GM19467 (cell line): ENCODE results near the gene ANKRD49.
"Not testable (repeated sequence)": the region's sequence is repeated elsewhere in the genome, so short reads cannot be mapped to it uniquely, and the experiment has no call there.

Experiments used
- ATAC-seq: cut with Tn5 transposase; IDR thresholded peaks from one replicate; pipeline ENCODE4 v1.9.1; 2021; ENCODE audit warnings: mild to moderate bottlenecking, moderate library complexity; ENCODE audit not compliant: unreplicated experiment

Gene ANKRD49

DNA sequence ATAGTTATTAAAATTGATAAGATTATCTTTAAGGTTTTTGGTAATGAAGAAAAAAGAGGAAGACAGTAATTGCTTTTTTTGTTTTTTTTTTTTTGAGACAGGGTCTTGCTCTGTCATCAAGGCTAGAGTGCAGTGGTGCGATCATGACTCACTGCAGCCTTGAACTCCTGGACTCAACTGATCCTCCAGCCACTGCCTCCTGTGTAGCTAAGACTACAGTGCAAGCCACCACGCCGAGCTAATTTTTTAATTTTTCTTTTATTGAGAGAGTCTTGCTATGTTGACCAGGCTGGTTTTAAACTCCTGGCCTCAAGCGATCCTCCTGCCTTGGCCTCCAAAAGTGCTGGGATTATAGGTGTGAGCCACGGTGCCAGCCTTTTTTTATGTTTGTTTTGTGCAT, 12.7 kb downstream of the ANKRD49 start:
- ATAC-seq: not testable (repeated sequence)

DNA sequence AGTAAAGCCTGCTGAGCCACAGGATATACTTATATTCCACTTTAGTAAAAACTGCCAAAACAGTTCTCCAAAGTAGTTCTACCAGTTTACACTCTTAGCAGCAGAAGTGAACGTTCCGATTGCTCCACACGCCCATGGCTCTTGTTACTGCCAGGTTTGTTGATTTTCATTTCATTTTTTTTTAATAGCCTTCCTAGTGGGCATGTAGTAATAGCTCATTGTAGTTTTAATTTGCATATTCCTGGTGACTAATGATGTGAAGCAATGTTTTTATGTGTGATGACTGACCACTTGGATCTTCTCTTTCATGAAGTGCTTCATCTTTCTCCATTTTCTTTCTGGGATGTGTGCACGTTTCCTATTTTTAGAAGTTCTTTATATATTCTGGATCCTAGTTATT, 13.7 kb downstream of the ANKRD49 start:
- no peak for ATAC-seq

DNA sequence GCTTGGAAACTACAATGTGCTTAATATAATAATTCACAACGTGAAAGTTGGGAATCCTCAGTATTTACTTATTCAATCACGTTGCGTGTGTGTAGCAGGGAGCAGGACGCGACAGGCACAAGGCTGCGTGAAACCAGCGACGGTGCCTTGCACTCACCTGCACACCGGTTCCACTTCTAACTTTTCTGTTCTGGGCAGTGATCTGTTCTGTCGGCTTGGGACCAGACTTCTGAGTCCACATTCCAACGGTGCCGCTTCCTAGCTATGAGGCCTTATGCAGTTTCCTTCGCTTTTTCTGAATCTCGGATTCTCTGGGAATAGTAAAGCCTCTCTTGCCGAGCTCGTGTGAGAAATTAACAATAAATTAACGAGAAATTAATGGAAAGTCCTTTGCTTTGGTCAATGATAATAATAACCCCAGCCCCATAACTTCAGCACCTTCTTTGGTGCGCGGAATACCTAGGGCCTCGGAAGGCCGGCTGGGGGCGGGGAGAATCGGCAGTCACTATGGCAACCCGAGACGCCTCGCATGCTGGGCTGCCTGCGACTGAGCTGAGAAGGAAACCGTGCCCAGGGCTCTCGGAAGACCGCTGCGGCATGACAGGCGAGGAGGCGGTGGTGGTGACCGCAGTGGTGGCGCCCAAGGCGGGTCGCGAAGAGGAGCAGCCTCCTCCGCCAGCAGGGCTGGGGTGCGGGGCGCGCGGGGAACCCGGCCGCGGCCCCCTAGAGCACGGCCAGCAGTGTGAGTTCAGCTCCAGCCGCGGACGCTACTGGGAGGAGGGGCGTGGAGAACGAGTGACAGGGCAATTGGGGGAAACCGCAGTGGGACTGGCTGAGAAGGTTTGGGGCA, 18.4 kb downstream of the ANKRD49 start, which contains the start of gene C11orf97:
C11orf97 (plus strand) TSS at position 530 of the 850 bp plus-strand sequence; CDS start at position 598, 68 bp downstream.
- peak; percentile 89 for ATAC-seq

DNA sequence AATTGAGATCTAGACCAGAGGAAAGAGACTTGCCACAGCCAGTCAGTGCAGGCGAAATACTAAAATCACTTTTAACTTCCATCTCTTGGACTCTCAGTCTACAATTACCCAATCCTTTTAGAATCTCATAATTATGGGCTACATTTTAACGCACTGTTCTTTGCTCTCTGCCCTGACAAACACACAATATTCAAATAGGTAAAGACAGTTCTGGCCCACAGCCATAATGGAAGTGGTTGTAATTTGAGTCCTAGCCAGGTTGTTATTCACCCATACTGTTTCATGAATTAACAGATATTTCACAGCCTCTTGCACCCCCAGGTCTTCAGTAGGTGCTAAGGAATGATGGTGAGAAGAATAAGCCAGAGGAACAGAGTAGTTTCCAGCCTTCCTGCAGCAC, 19.3 kb downstream of the ANKRD49 start:
- no peak for ATAC-seq

DNA sequence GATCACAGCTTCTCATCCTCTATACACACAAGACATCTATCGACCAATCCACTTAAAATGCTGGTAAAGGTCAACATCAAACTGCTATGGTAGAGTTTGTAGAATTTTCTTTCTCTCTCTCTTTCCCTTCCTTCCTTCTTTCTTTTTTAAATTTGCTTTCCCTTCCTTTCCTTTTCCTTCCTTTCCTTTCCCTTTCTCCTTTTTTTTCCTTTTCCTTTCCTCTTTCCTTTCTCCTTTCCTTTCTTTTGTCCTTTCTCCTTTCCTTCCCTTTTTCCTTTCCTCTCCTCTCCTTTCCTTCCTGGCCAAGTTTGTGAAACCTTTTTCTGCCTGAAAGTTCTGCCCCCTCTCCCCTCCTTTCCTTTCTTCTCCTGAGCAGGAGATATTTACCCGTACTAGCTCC, 21.6 kb downstream of the ANKRD49 start:
- no peak for ATAC-seq

DNA sequence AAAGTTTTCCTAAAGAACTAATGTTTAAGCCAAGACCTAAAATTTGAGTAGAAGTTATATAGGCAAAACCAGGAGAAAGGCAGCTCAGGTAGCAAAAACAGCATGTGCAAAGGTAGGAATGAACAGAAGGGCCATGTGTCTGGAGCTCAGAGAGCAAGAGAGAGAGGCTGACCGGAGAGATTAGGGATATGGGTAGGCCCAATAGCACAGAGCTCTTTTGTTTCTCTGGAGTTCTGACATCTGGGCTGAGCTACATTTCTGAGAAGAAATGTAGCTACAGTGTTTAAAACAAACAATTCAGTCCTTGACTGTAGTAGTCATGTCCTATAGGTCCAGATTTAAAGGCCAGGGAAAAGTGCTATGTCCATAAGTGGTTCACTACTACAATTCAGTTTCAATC, 22.9 kb downstream of the ANKRD49 start:
- no peak for ATAC-seq

DNA sequence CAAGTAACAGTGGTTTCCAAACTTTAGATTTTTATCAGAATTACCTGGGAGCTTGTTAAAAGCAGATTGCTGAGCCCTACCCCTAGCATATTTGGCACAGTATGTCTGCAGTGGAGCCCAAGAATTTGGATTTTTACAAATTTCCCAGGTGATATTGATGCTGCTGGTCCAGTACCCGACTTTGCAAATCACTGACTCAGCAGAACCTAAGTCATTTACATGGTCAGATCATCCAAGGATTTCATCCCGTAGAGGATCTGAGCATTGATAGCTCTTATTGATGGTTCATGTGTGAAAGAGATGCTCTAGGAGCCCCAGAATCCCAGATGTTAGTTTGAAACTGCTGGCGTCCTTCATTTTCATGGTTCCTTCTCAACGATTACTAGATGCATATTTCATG, 24.5 kb downstream of the ANKRD49 start:
- ATAC-seq: no peak

DNA sequence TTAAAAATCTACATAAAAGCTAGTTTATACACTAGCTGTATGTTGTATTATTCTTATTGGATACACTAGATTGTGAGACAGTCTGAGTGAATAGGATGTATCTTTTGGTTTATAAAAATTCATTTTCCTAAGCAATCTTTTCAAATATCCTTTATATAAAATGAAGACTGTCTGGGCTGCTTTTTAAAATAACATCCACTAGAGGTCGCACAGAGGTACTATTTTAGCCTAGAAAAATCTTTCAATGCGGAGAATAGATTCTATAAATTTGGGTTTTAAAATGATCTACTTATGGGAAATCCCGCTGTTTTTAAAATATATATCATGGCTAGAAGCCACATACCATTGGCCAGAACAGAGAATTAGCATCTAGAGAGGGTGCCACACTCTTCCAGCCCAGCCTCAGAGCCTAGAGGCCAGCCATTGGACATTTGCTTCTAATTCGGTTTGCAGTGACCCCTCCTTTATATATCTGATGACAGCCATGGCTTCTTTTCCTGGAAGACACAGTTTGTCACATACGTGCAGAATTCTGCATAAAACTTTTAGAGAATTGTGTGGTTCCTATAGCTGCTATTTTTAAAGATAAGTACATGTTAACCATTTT, 25.8 kb downstream of the ANKRD49 start:
- ATAC-seq: peak; percentile 48

DNA sequence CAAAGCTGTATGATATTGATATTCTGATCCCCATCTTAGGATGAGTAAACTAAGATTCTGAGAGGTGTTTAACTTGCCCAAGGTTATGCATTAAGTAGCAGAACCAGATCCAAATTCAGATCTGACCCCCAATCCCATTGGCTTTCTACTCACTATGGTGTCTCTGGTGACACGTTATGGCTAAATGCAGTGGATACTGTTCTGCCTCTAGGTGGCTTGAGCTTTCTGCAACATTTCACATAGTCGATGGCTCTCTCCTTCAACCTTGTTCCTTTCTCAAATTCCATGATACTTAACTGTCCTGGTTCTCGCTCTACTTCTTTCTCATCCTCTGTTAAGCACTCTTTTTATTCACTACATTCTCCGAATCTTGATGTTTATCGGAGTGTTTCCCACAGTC, 27.9 kb downstream of the ANKRD49 start:
- no peak for ATAC-seq

DNA sequence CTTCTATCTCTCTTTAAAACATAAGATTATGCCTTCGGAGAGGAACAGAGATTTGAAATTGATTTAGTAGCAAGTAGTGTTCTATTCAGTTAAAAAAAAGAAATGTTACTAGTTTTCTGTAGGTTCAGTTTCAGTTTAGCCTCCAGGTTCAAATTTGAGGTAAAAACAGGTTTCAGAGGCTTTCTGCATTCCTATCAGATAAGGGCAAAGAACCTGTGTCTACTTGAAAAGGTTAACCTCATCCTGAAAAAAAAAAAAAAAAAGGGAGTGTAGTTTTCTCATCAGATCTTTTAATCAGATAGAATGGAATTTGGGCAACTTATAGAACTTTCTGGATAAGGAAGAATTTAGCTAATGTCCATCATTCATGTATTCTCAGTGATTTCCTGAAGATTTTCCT, 30.6 kb downstream of the ANKRD49 start:
- ATAC-seq: no peak

DNA sequence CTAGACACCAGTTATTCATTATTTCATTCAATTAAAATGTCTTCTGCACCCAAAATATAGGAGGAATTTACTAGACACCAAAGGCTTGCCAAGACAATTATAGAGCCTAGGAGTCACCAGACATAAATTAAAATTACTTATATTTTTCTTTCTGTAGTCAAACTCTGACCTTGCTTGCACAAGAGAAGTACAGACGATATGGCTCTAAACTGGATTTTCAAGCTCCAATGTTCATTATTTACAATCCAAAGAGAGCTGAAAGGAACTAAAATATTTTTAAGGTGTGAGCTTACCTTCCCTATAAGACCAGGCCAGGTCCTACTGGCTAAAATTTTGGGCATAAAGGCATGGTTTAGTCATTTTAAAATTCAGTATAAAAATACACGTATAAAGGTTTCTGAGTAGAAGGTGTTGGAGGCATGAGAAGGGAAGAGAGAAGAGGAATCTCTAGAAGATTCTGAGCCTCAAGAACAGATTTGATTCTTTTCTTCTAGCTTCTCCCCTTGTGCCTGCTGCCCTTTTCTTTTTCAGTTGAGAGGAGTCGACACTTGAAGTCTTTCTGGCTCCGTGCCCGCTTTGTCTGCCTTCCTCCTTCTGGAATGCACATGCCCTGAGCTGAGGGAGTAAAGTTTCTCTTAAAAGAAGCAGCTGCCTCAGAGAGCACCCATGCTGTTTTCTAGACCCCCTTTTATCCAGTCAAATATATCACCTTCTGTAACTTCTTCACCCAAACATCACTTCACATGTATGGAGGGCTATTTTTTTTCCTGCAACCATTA, 32.0 kb downstream of the ANKRD49 start:
- ATAC-seq: no peak

DNA sequence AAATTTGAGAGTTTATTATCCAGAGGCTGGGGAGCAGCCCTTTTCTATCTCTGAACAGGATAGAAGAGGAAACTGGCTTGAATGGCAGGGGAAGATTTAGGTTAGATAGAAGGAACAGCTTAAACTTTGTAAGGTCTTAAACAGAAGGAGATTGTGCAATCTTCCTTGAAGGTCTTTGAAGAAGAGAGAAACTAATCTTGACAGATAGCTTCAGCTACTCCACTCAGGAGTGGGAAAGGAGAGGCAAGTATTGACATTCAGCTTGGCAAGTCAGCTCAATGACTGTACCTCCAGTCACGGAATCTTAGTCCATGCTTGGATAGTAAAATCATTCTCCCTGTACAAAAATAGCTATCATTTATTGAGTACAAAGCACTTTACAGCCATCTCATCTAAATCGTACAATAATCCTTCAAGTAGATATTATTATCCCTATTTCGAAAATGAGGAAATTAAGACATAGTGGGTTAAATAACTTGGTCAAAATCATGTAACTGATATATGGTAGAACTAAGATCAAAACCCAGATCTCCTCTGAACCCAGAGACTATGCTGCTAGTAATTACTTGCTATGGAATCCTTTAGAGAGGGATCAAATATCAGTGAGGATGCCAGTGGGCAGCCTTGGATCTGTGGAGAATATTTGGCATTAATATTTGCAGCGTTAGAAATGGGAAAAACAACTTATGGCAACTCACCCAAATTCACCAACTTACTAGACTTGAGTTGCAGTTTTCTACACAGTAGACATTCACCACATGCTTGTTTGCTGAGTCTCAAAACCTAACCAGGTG, 33.1 kb downstream of the ANKRD49 start:
- no peak for ATAC-seq

DNA sequence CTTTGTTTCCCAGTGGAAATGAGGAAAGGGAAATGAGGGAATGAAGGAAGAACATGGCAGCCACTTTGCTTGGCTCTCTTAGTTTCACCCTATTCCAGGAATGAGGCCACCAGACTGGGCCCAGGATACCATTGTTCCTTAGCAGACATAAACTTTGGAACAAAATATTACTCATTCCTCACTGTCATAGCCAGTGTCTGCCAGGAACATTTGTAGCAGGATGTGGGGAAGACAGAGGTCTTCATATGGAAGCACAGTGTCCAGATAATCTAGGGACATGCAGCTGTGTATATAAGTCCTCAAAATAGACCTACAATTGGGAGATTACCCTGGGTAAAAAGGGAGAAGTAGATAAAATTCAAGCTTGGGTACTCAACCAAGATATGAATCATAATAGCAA, 34.8 kb downstream of the ANKRD49 start:
- no peak for ATAC-seq

DNA sequence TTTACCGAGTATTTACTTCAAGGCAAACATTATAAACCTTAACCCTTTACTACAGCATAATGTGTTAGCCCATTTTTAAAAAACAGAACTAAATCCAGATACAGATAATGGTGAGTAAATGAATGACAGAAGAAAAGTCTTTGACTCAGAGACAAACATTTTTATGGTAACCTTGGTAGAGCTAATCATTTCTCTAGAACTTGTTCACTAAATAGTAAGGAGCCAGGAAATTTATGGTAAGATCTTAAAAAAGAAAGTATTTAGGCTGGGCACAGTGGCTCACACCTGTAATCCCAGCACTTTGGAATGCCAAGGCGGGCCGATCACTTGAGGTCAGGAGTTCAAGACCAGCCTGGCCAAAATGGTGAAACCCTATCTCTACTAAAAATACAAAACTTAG, 38.4 kb downstream of the ANKRD49 start:
- no peak for ATAC-seq

DNA sequence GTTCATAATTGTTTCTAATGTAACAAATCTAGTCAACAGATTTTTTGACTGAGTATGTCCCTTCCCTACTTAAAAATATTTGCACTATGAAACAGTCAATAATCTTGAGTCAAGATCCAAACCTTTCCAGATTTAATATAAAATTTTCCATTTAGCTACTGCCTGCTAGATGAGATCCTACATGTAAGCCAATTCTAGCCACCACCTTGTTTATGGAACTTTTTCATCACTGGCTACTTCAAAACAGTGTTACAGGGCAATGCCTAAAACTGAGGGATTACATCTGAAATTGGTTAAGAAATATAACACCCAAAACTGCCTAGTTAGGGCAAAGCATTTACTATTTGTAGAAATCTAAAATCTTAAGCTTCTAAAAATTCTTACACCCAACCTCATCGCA, 39.4 kb downstream of the ANKRD49 start:
- no peak for ATAC-seq

DNA sequence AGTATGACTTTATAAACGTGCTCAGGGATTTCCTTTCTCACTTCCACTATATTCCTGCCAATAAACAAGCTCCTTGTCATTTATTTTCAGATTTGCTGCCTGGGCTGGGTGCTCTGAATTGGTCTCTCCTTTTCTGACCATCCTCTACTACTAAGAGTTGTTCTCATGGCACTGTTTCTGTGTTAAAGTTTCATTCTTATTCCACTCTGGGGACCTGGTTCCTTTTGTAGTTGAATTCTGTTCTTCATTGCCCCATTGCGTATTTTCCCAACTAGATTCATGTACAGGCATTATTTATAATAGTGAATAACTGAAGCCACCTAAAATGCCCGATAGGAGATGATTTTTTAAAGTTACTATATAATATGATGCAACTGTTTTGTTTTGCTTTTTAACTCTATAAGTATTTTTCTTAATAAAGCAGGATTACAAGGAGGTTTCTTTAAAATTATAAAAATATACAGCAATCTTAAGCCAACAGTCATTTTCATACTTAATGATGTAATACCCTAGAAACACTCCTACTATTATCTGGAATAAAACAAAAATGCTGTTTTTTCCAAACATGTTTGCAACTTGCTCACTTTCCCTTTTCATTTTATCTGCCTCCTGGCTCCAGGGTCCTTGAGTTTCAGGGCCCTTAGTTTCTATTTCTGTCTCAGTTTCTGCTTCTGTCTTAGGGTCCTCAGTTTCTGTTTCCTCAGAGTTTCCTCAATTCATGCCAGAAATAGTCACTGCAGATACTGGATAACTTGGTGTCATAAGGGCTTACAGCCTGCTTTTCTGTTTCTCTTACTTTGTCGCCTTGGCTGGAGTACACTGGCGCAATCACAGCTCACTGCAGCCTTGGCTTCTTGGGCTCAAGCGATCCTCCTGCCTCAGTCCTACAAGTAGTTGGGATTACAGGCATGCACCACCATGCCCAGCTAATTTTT, 40.2 kb downstream of the ANKRD49 start:
- no peak for ATAC-seq

DNA sequence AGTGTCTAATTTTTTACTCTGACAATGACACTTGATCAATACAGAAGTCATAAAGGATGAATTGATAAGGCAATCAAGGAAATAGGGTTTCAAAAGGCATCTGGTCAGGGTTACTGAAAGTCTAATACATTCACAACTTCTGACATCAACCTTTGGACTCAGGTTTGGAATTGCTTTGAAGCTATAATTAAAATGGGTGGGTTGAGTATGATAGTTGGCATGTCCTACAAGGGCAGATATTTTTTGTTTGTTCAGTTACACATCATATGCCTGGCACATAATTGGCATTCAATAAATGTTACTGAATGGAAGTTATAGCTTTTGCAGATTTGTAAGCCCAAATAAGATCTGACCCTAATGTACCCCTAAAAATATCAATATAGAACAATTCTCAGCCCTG, 42.6 kb downstream of the ANKRD49 start:
- no peak for ATAC-seq

DNA sequence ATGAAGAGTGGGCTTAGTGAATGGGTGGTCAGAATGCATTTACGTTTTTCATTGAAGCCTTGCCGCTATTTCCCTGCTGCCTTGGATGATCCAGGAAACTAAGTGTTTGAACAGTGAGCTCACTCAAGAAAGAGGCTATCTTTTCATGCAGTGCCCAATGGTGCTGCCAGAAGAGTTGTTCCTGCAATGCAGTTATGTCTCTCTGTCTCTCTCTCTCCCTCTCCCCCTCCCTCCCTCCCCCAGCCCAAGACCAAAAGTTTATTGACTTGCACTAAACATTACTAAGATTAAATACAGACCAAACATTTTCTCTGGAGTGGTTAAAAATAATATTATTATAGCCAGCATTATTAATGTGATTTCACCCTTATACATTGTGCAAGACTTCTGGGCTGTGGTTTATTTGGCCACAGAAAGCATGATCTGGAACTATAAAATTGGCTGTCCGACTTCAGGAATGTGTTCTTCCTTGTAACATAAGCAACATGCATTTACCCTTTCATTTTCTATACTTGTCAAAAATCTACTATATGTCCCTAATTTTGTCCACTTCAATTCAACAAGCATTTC, 43.3 kb downstream of the ANKRD49 start:
- no peak for ATAC-seq

DNA sequence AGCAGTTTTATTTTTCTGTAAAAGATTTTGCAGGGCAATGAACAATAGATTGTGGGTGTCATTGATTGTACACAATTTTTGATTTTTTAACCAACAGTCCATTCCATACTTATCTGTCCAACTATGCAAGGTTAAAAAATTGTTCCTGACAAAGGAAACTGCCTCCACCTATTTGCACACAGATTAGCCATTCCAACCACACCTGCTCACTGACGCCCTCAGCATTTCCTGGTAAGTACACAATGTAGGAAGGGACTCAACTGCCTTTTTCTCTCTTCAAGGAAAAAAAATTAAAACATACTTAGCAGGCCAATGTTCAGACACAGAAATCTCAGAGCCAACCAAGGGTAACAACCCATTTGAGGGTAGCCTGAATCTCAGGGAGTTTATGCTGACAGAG, 45.6 kb downstream of the ANKRD49 start:
- no peak for ATAC-seq
